Neural cell (in vitro differentiated cells): ENCODE measurements around the gene GON4L. TPM values are rescaled to one million over a fixed set of nuclear protein-coding genes. Genes with fewer than 3 reads are reported as not detected.

Experiments
- H2AFZ ChIP-seq: fragments of 200-600, 300-800 bp; sonication (generic), shearing (Covaris generic); 2 replicates; pipeline ENCODE4 v1.6.0; 2014; ENCODE audit warnings: low read depth, mild to moderate bottlenecking, antibody characterized with exemption, low read length, moderate library complexity
- H3F3A ChIP-seq: fragments of 200-600 bp; shearing (Covaris generic); 2 replicates; pipeline ENCODE4 v1.6.1; 2016; ENCODE audit warnings: mild to moderate bottlenecking, moderate library complexity, mixed read lengths, antibody characterized with exemption, low read length; ENCODE audit not compliant: insufficient read depth, poor library complexity, severe bottlenecking
- H3K27ac ChIP-seq: fragments of 200-600, 300-800 bp; sonication (generic), shearing (Covaris generic); 2 replicates; pipeline ENCODE4 v1.5.1; 2014; ENCODE audit warnings: mild to moderate bottlenecking, low read length, moderate library complexity
- H3K27me3 ChIP-seq: fragments of 300-800, 200-600 bp; sonication (generic), shearing (Covaris generic); 2 replicates; pipeline ENCODE4 v1.6.0; 2014; ENCODE audit warnings: mild to moderate bottlenecking, low read depth, low read length, moderate library complexity; ENCODE audit not compliant: insufficient read depth
- H3K36me3 ChIP-seq: fragments of 300-800, 200-600 bp; sonication (generic), shearing (Covaris generic); 2 replicates; pipeline ENCODE4 v1.5.1; 2014; ENCODE audit warnings: mild to moderate bottlenecking, antibody characterized with exemption, low read length, moderate library complexity; ENCODE audit not compliant: insufficient read depth
- H3K4me2 ChIP-seq: fragments of 300-800, 200-600 bp; sonication (generic), shearing (Covaris generic); 2 replicates; pipeline ENCODE4 v1.6.0; 2014; ENCODE audit warnings: mild to moderate bottlenecking, low read length
- H3K4me3 ChIP-seq: fragments of 300-800, 200-600 bp; sonication (generic), shearing (Covaris generic); 2 replicates; pipeline ENCODE4 v1.5.1; 2014; ENCODE audit warnings: mild to moderate bottlenecking, low read length, moderate library complexity
- H3K79me2 ChIP-seq: fragments of 200-600 bp; shearing (Covaris generic); replicated peaks from 2 replicates; pipeline ENCODE4 v1.6.0; 2014; ENCODE audit warnings: mild to moderate bottlenecking, low read length, moderate library complexity; ENCODE audit not compliant: insufficient read depth
- H3K9ac ChIP-seq: fragments of 300-800, 200-600 bp; sonication (generic), shearing (Covaris generic); 2 replicates; pipeline ENCODE4 v1.6.1; 2016; ENCODE audit warnings: mild to moderate bottlenecking, low read length, mixed read lengths
- H3K9me2 ChIP-seq: fragments of 200-600 bp; shearing (Covaris generic); 2 replicates; pipeline ENCODE4 v1.6.1; 2016; ENCODE audit warnings: mild to moderate bottlenecking, low read length, mixed read lengths; ENCODE audit not compliant: insufficient read depth
- H3K9me3 ChIP-seq: fragments of 200-600, 300-800 bp; sonication (generic), shearing (Covaris generic); 2 replicates; pipeline ENCODE4 v1.6.1; 2016; ENCODE audit warnings: mild to moderate bottlenecking, mixed run types, low read length, moderate library complexity, mixed read lengths
- H4K20me1 ChIP-seq: fragments of 200-600 bp; shearing (Covaris generic); 2 replicates; pipeline ENCODE4 v1.6.1; 2016; ENCODE audit warnings: mild to moderate bottlenecking, mixed run types; ENCODE audit not compliant: insufficient read depth
- CTCF ChIP-seq: fragments of 450-650 bp; IDR thresholded peaks from 2 replicates; pipeline ENCODE4 v1.5.1; 2014; ENCODE audit warnings: antibody characterized with exemption, mild to moderate bottlenecking, moderate library complexity; ENCODE audit not compliant: poor library complexity, severe bottlenecking
- EP300 ChIP-seq: fragments of 450-650 bp; conservative IDR thresholded peaks from 2 replicates; pipeline ENCODE4 v1.6.1; 2014; ENCODE audit warnings: antibody characterized with exemption, mild to moderate bottlenecking, moderate library complexity; ENCODE audit not compliant: poor library complexity, severe bottlenecking
- EZH2 ChIP-seq: fragments of 200-600, 300-800 bp; shearing (Covaris generic), sonication (generic); IDR thresholded peaks from 2 replicates; pipeline ENCODE4 v1.6.1; 2014; ENCODE audit warnings: antibody characterized with exemption, low read length, borderline replicate concordance, mild to moderate bottlenecking; ENCODE audit not compliant: insufficient read depth, poor library complexity, severe bottlenecking
- MXI1 ChIP-seq: fragments of 450-650 bp; conservative IDR thresholded peaks from 2 replicates; pipeline ENCODE4 v1.6.1; 2014; ENCODE audit warnings: antibody characterized with exemption, mild to moderate bottlenecking; ENCODE audit not compliant: poor library complexity, severe bottlenecking
- POLR2AphosphoS5 ChIP-seq: IDR thresholded peaks from 2 replicates; pipeline ENCODE4 v1.6.1; 2012
- RAD21 ChIP-seq: fragments of 450-650 bp; conservative IDR thresholded peaks from 2 replicates; pipeline ENCODE4 v1.6.1; 2014; ENCODE audit warnings: antibody characterized with exemption, mild to moderate bottlenecking, moderate library complexity
- REST ChIP-seq: IDR thresholded peaks from 2 replicates; pipeline ENCODE4 v1.6.1; 2012; ENCODE audit warnings: borderline replicate concordance
- SMC3 ChIP-seq: fragments of 450-650 bp; conservative IDR thresholded peaks from 2 replicates; pipeline ENCODE4 v1.6.1; 2014; ENCODE audit warnings: antibody characterized with exemption, mild to moderate bottlenecking, moderate library complexity; ENCODE audit not compliant: poor library complexity
- TAF1 ChIP-seq: IDR thresholded peaks from 2 replicates; pipeline ENCODE4 v1.6.1; 2012; ENCODE audit warnings: low read depth
- polyA plus RNA-seq: library from polyadenylated mRNA; depleted of rRNA; stranded (reverse); fragments of >200 nt; gene quantifications from 2 replicates; pipeline ENCODE4 v1.2.3, GENCODE V29; 2014

Gene GON4L
- polyA plus RNA-seq, 1 donor from 2014 or later: 30.2 TPM

GRCh38 chr1:155884031-155884960 lies 27.3 kb upstream of the GON4L start:
- H3K9me2 ChIP-seq: no peaks in the 10 kb centered on the region
- peaks cover 6% of the 10 kb centered on the region for H4K20me1 ChIP-seq
- H3K9me3 ChIP-seq: no peaks in the 10 kb centered on the region
- TF ChIP-seq MXI1 (no peak), CTCF (no peak), TAF1 (no peak), POLR2AphosphoS5 (no peak), EP300 (no peak), SMC3 (no peak), REST (no peak), RAD21 (no peak)
- no peak overlapping the region for H3K4me3 ChIP-seq
- no peak overlapping the region for H2AFZ ChIP-seq
- H3K4me2 ChIP-seq: no peak overlapping the region
- H3K79me2 ChIP-seq: peaks cover 11% of the 10 kb centered on the region
- H3K27me3 ChIP-seq: no peaks in the 10 kb centered on the region
- H3K27ac ChIP-seq: no peak overlapping the region
- H3K9ac ChIP-seq: no peak overlapping the region
- peaks cover 16% of the 10 kb centered on the region for H3K36me3 ChIP-seq
- no peaks in the 10 kb centered on the region for H3F3A ChIP-seq

- no peak overlapping the region for H3K9ac ChIP-seq
- no peaks in the 10 kb centered on the region for H3K9me2 ChIP-seq
- peaks cover 19% of the 10 kb centered on the region for H3K79me2 ChIP-seq
- H3K27me3 ChIP-seq: no peaks in the 10 kb centered on the region
- H2AFZ ChIP-seq: no peak overlapping the region
- H3K4me2 ChIP-seq: no peak overlapping the region
- no peak for TF ChIP-seq RAD21
- TF ChIP-seq POLR2AphosphoS5: no peak
- TF ChIP-seq MXI1: no peak
- TF ChIP-seq TAF1: no peak
- no peak for TF ChIP-seq SMC3
- TF ChIP-seq CTCF: no peak
- no peak for TF ChIP-seq REST
- no peak for TF ChIP-seq EP300
- no peak for TF ChIP-seq EZH2
- H3K4me3 ChIP-seq: no peak overlapping the region
- no peak overlapping the region for H3K27ac ChIP-seq
- peaks cover 16% of the 10 kb centered on the region for H3K36me3 ChIP-seq
- no peaks in the 10 kb centered on the region for H3F3A ChIP-seq
- H4K20me1 ChIP-seq: peaks cover 6% of the 10 kb centered on the region
- no peaks in the 10 kb centered on the region for H3K9me3 ChIP-seq
These were observed 25.8 kb upstream of the GON4L start for GRCh38 chr1:155882766-155883165.
